Stimulated activated CD4-positive, alpha-beta T cell treated with anti-CD3 and anti-CD28 coated beads, TNF-alpha, amount 100 ng/mL, for 48 hours (primary cell): ENCODE data around the gene KIF3A.

Source experiments
- DNase-seq, 3 donors: peaks; one replicate each; pipeline ENCODE4 v3.0.0-alpha.2; 2020; ENCODE audit warnings: low read depth in 3 of 3

The KIF3A gene

GRCh38 chr5:132663771-132664695 lies 73.3 kb downstream of the KIF3A start:
- DNase-seq: no peak

DNA sequence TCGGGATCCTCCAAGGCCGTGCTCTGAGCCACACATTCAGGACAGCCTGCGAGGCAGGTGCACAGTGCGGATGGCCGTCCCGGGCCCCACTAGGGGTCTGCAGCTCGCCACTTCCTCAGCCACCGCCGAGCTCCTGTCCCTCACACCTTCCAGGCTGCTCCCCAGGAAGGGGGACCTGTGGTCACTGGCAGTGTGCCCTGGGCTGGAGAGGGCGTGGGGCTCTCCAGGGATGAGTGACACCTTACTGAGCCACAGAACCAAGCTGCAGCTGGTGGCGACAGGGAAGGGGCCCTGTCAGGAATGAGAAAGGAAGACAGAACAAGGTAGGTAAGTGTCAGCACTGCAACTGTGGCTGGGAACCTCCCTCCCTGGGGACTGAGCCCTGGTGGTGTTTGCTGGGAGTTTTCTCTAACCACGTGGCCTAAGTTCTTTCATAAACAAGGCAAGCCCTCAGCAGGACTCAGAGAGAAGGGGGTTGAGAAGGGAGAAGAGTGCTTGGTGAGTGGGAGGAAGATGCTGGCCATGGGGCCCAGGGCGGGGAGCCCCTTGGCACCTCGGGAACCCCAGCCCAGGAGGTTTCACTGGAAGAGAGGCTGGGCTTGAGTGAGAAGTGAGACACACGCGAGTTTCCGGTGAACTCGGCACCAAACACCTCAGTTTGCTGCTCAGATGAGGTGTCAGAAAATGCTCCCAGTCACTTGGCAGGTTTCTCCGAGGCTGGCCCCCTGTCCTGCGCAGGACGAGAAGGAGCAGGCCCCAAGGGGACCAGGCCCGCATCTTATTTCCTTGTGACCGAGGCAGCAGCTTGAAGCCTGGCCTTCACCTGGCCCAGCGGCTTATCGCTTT lies 74.2 kb downstream of the KIF3A start:
- peak; percentile 28 to 62 (median 38) for DNase-seq

- DNase-seq: no peak
These were observed 75.3 kb downstream of the KIF3A start for GRCh38 chr5:132662004-132662401.

- DNase-seq: no peak
These were observed 75.9 kb downstream of the KIF3A start for GRCh38 chr5:132661231-132662003.

GRCh38 chr5:132659598-132660493 lies 77.5 kb downstream of the KIF3A start:
- DNase-seq: no peak

GRCh38 chr5:132658381-132659302 lies 78.7 kb downstream of the KIF3A start:
- DNase-seq: no peak

DNA sequence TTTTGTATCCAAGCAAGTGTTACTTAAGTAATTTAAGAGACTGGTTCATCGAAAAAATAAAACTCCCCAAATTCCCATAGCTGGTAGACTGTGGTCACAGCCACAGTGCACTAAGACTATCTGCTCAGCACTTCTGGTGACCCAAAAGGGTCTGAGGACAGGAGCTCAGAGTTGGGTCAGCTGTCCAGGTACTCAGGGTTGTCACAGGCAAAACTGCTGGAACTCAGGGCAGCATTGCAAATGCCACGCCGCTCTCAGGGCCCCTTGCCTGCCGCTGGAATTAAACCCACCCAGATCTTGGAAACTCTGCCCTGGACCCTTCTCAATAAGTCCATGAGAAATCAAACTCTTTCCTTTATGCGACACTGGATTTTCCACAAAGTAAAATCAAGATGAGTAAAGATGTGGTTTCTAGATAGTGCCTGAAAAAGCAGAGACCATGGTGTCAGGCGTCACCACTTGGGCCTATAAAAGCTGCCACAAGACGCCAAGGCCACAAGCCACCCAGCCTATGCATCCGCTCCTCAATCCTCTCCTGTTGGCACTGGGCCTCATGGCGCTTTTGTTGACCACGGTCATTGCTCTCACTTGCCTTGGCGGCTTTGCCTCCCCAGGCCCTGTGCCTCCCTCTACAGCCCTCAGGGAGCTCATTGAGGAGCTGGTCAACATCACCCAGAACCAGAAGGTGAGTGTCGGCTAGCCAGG lies 79.5 kb downstream of the KIF3A start, which contains the start of gene IL13:
TSS of gene IL13 (plus strand) at position 498 of the 705 bp plus-strand sequence. CDS start at position 512, 14 bp downstream.
- DNase-seq: no peak

DNA sequence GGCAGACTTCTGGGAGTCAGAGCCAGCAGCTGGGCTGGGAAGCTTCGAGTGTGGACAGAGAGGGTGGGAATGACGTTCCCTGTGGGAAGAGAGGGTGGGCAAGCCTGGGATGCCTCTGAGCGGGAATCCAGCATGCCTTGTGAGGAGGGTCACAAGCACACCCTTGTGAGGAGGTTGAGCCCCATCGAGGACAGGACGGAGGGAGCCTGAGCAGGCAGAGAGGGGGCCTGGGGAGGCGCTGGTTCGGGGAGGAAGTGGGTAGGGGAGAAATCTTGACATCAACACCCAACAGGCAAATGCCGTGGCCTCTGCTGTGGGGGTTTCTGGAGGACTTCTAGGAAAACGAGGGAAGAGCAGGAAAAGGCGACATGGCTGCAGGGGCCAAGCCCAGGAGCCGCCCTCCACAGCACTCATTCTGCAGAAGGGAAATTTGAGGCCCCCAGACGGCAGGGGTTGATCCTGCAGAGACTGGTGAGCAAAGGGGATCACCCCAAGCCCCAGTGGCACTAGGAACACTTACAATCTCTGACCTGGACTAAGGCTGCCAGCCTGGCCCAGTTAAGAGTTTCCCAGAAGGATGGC lies 80.5 kb downstream of the KIF3A start:
- no peak for DNase-seq

GRCh38 chr5:132655821-132656773 lies 81.2 kb downstream of the KIF3A start:
- DNase-seq: no peak

GRCh38 chr5:132653716-132654115 lies 83.6 kb downstream of the KIF3A start:
- DNase-seq: no peak

DNA sequence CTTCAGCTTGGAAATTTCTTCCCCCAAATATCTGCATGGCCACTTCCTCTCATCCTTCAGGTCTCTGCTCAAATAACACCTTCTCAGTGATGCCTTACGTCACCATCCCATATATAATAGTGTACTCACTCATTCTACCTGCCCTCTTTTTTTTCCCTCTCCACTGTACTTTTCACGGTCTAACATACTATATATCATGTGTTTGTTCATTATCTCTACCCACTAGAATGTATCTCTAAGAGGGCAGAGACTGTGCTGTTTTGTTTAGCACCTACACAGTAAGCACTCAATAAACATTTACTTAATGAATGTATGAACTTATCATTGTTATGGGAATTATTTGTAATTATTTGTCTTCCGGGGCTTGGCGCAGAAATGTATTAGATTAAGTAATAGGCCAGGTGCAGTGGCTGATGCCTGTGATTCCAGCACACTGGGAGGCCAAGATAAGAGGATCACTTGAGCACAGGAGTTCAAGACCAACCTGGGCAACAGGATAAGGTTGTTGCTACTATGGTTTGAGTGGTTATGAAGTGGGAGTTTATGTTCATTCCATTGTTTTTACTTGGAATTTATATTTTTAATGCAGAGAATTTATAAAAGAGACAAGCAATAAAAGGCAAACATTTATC lies 85.4 kb downstream of the KIF3A start:
- DNase-seq: no peak

- DNase-seq: no peak
These were observed 89.0 kb downstream of the KIF3A start for GRCh38 chr5:132648355-132648754.

- no peak for DNase-seq
These were observed 89.9 kb downstream of the KIF3A start for GRCh38 chr5:132647473-132647872.

GRCh38 chr5:132646583-132647266 lies 90.6 kb downstream of the KIF3A start:
- DNase-seq: no peak

- no peak for DNase-seq
These were observed 93.2 kb downstream of the KIF3A start for GRCh38 chr5:132644177-132644576.
